T-helper 2 cell treated with Interferon-gamma antibody and Interleukin-4, amounts not matched to agents 100 ng/mL and 5 ng/mL, for 36 hours (primary cell): Measurements from ENCODE around the gene ATG4B. TPM values are rescaled to one million over a fixed set of nuclear protein-coding genes. Genes with fewer than 3 reads are reported as not detected.

ENCODE experiments used
- intact Hi-C: fragments of 100-400 bp; cut with micrococcal nuclease; formaldehyde crosslinking; loops from one replicate; pipeline ENCODE4 v1.15.1; 2023
- total RNA-seq: library from RNA; stranded (reverse); gene quantifications from 2 replicates; pipeline ENCODE4 v1.2.3, GENCODE V29; 2022

ATG4B gene
- total RNA-seq, 1 donor from 2014 or later = 93.2 TPM

- intact Hi-C loops = loop anchor here (1.0 to 10.0 kb wide), 6 partner anchors 48 to 281 kb away; partner anchors contain the start of genes D2HGDH, DTYMK, FARP2 and ING5
Observed at GRCh38 chr2:241637795-241638660, 535 bp downstream of the ATG4B start.

GRCh38 chr2:241638940-241639339 is 1.4 kb downstream of the ATG4B start:
- intact Hi-C loops = loop anchor here (5.0 to 10.0 kb wide), 3 partner anchors 96 to 282 kb away; partner anchors contain the start of genes D2HGDH and FARP2

- intact Hi-C loops = loop anchor here (5.0 to 10.0 kb wide), 3 partner anchors 95 to 282 kb away; partner anchors contain the start of genes D2HGDH and FARP2
Observed at GRCh38 chr2:241639385-241639784, 1.9 kb downstream of the ATG4B start.

GRCh38 chr2:241640165-241640795 is 2.8 kb downstream of the ATG4B start:
- intact Hi-C loops = no loop called here

GRCh38 chr2:241641631-241642030 is 4.1 kb downstream of the ATG4B start:
- intact Hi-C loops = no loop called here

DNA sequence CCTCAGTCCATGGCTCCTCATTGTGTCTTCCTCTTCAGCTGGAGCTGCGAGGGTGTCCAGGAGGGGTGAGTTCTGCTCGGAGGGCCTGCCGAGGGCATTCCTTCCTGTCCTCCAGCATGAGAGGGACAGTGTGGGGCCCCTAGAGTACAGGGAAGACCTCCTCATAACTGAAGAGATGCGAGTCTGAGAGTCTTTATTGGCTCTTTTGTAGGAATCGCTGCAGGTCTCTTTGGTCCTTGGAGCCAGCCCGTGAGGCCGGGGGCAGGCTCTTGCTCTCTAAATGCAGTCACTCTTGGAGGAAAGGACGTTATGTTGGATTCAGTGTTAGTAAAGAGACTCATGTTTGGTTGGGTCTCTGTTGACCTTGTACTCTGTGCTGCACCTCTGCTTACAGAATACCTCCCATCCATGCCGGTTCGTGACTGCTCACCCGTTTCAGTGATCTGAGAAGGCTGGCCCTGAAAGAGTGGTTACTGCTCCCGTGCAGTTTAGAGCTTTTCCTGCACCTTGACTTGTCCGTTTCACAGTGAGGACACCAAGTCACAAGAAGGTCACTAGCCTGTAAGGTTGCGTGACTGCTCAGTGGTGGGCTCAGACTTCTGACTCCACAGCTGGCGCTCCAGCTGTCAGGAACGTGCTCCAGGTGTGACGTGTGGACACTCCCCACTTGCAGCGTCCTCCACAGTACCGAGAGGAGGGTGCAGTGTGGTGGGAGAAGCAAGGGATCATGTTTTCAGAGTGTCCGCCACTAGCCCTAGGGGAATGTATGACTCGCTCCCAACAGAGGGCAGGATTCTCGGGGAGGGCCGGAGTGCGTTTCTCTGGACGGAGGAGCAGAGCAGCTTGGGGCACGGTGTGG is 7.8 kb downstream of the ATG4B start:
- intact Hi-C loops = no loop called here

DNA sequence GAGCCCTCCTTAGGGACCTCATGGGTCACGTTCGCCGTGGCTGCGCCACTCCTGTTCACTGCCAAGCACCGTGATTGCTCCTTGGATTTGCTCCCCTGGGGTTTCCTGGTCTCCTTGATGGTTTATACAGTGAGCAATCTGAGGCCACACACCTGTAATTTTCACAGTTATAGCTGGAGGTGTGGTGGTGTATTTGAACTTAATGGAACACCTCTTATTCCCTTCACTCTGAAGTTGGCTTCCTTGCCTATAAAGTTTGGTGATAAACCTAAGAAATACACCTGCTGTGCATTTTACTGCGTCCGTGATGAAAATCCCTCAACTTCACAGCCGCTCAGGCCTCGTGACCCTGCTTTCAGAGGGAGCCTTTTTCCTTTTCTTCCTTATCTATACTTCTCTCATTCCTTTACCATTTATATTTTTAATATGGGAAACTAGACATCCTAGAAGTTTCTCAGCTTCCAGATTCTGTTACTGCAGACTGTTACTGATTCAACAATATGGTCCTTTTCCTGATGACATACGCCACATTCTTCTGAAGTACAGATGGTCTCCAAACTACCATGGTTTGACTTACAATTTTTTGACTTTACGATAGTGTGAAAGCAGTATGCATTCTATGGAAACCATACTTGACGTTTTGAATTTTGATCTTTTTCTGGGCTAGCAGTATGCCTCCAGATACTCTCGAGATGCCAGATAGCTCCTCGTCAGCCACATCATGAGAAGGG is 8.6 kb downstream of the ATG4B start:
- intact Hi-C loops = no loop called here

- intact Hi-C loops = no loop called here
Observed at GRCh38 chr2:241648453-241648852, 11.0 kb downstream of the ATG4B start.

GRCh38 chr2:241649404-241649803 is 11.9 kb downstream of the ATG4B start:
- intact Hi-C loops = no loop called here

DNA sequence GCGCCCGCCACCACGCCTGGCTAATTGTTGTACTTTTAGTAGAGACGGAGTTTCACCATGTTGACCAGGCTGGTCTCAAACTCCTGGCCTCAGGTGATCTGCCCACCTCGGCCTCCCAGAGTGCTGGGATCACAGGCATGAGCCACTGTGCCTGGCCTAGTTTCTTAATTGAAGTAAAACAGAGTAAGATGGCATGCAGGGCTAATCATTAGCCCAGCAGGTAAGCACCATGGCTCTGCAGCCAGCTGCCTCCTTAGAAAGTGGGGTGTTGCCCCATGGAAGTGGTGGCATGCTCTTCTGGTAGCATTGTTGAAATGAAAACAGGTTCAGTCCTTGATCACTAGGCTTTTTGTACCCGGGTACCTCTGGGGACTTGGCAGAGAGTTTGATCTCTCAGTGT is 12.4 kb downstream of the ATG4B start:
- intact Hi-C loops = no loop called here

GRCh38 chr2:241652142-241652541 is 14.6 kb downstream of the ATG4B start:
- intact Hi-C loops = no loop called here

DNA sequence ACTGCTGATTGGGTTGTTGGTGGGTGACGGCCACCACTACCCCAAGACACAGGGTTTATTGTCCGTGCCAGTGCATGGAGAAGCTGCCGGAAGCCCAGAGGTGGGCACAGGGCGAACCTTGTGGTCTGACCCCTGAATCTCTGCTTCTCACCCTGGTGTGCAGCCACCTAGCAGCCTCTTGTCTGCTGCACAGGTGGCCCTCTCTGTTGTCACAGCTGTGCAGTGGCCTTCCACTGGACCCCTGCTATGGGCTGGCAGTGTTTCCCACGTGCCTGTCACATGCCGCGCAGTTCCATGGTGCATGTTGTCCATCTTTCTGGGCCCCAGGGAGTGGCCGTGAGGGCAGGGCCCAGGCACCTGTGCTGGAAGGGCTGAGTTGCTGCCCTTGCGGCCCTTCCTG is 15.2 kb downstream of the ATG4B start:
- intact Hi-C loops = no loop called here

- intact Hi-C loops = no loop called here
Observed at GRCh38 chr2:241653210-241653750, 15.8 kb downstream of the ATG4B start.

DNA sequence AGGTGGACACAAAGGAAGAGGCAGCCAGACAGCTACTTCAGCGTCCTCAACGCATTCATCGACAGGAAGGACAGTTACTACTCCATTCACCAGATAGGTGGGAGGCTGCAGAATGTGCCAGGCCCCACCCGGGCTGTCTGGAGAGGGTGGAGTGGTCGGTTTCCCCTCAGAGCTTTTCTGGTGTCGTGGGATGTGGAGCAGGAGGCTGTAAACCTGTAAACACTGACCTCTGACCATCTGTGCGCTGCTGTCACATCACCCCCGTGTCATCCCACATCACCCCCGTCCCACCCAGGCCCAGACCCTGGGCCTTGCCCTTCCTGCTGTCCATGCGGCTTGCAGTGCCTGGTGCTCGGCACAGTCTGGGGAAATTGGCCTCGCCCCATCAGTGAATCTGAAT is 17.1 kb downstream of the ATG4B start:
- intact Hi-C loops = no loop called here

- intact Hi-C loops = no loop called here
Observed at GRCh38 chr2:241655516-241656189, 18.2 kb downstream of the ATG4B start.

DNA sequence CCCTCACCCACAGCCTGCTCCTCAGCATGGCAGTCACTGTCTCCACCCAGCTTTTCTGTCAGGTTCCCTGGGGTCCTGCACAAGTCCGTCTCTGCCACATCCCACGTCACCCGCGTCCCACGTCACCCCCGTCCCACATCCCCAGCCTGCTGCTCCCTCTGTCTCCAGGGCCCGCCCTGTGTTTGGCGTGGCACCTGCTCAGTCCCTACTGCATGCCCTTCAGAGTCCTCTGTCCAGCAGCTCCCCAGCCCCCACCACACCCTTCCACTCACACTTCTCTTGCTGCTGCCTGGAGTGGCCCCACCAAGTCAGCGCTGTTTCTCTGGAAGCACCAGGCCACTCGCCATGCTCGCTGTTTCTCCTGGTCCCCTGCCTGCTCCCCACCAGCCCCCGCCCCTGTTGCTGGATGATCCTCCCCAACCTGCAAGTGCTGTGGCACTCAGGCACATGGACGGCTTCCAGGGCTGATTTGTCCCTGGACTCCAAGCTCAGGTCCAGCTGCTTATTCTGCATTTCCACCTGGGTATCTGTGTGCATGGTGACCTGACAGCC is 18.8 kb downstream of the ATG4B start:
- intact Hi-C loops = no loop called here

DNA sequence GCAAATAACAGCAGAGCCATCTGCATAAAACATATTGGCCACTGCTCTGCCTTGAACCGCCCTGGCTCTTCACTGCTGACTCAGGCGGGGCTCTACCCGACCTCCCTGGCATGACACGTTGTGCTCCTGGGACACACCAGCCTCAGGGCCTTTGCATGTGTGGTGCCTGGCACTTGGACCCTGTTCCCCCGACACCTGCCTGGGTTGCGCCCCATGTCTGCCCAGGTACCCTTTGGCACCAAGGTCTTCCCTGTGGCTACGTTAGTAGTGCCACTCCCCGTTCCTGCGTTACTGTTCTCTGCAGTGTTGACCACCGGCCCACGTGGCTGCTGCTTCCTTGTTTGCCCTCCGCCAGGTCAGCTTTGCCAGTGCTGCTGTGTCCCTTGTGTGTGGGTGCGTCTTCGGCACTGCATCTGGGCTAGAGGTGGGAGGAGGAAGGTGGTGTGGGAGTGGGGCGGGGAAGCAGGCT is 20.3 kb downstream of the ATG4B start:
- intact Hi-C loops = no loop called here

GRCh38 chr2:241658296-241658695 is 20.8 kb downstream of the ATG4B start:
- intact Hi-C loops = no loop called here

GRCh38 chr2:241659150-241659739 is 21.8 kb downstream of the ATG4B start:
- intact Hi-C loops = no loop called here
